Astrocyte (in vitro differentiated cells and primary cell): Measurements from ENCODE around the gene S100A6. TPM values are rescaled to one million over a fixed set of nuclear protein-coding genes. Genes with fewer than 3 reads are reported as not detected.

ENCODE experiments used
- DNase-seq: peaks from one replicate; pipeline ENCODE4 v3.0.0-alpha.2; 2010; ENCODE audit warnings: low read depth
- FAIRE-seq: peaks from 2 replicates; lab custom pipeline; 2011; peaks lifted over from hg19 to GRCh38; lab: Jason Lieb, UNC
- H2AFZ ChIP-seq: 2 replicates; pipeline ENCODE4 v1.6.0; 2012; ENCODE audit warnings: low read depth, low read length, inconsistent platforms
- H3K27ac ChIP-seq: 2 replicates; pipeline ENCODE4 v1.5.1; 2011; ENCODE audit warnings: low read depth, low read length, inconsistent platforms
- H3K27me3 ChIP-seq: 2 replicates; pipeline ENCODE4 v1.6.0; 2011; ENCODE audit warnings: low read length, inconsistent platforms; ENCODE audit not compliant: insufficient read depth
- H3K36me3 ChIP-seq: 2 replicates; pipeline ENCODE4 v1.5.1; 2011; ENCODE audit warnings: low read length, inconsistent platforms; ENCODE audit not compliant: insufficient read depth
- H3K4me1 ChIP-seq: 2 replicates; pipeline ENCODE4 v1.5.1; 2011; ENCODE audit warnings: low read length, inconsistent platforms; ENCODE audit not compliant: insufficient read depth
- H3K4me2 ChIP-seq: 2 replicates; pipeline ENCODE4 v1.6.0; 2012; ENCODE audit warnings: low read length, inconsistent platforms
- H3K4me3 ChIP-seq: 2 replicates; pipeline ENCODE4 v1.5.1; 2011; ENCODE audit warnings: low read depth, mild to moderate bottlenecking, low read length, inconsistent platforms; ENCODE audit not compliant: insufficient read depth
- H3K79me2 ChIP-seq: 2 replicates; pipeline ENCODE4 v1.6.0; 2012; ENCODE audit warnings: mild to moderate bottlenecking, low read length, inconsistent platforms; ENCODE audit not compliant: insufficient read depth
- H3K9ac ChIP-seq: 2 replicates; pipeline ENCODE4 v1.6.0; 2012; ENCODE audit warnings: mild to moderate bottlenecking, low read length, inconsistent platforms
- H3K9me3 ChIP-seq: 2 replicates; pipeline ENCODE4 v1.5.1; 2012; ENCODE audit warnings: low read depth, mild to moderate bottlenecking, low read length, inconsistent platforms; ENCODE audit not compliant: insufficient read depth
- H4K20me1 ChIP-seq: 2 replicates; pipeline ENCODE4 v1.6.0; 2012; ENCODE audit warnings: low read length, inconsistent platforms; ENCODE audit not compliant: insufficient read depth
- H3K27ac Mint-ChIP-seq: one replicate; pipeline ENCODE4 v1.8.0; 2021; ENCODE audit warnings: mild to moderate bottlenecking, mixed read lengths; ENCODE audit not compliant: unreplicated experiment
- H3K27me3 Mint-ChIP-seq: one replicate; pipeline ENCODE4 v1.8.0; 2021; ENCODE audit warnings: low read depth, mixed read lengths; ENCODE audit not compliant: unreplicated experiment
- H3K36me3 Mint-ChIP-seq: one replicate; pipeline ENCODE4 v1.8.0; 2021; ENCODE audit warnings: low read depth, mixed read lengths; ENCODE audit not compliant: unreplicated experiment
- H3K4me1 Mint-ChIP-seq: one replicate; pipeline ENCODE4 v1.8.0; 2021; ENCODE audit warnings: low read depth, mixed read lengths; ENCODE audit not compliant: unreplicated experiment
- H3K4me3 Mint-ChIP-seq: one replicate; pipeline ENCODE4 v1.8.0; 2021; ENCODE audit warnings: mild to moderate bottlenecking, moderate library complexity, mixed read lengths; ENCODE audit not compliant: unreplicated experiment
- H3K9me3 Mint-ChIP-seq: one replicate; pipeline ENCODE4 v1.8.0; 2021; ENCODE audit warnings: mild to moderate bottlenecking, mixed read lengths; ENCODE audit not compliant: unreplicated experiment
- CTCF ChIP-seq: IDR thresholded peaks from 2 replicates; pipeline ENCODE4 v1.5.1; 2011; ENCODE audit warnings: low read depth, mild to moderate bottlenecking, inconsistent platforms, low read length, moderate library complexity; ENCODE audit not compliant: insufficient read depth
- EZH2 ChIP-seq: IDR thresholded peaks from 2 replicates; pipeline ENCODE4 v1.6.1; 2012; ENCODE audit warnings: mild to moderate bottlenecking, low read length, inconsistent platforms; ENCODE audit not compliant: insufficient read depth
- total RNA-seq: library from RNA; stranded (reverse); gene quantifications from 2 replicates; pipeline ENCODE4 v1.2.1, GENCODE V29; 2021

S100A6 gene
- total RNA-seq, 1 donor from 2014 or later: 125 TPM

- Mint-ChIP-seq H3K27me3 (peaks cover 3% of the 10 kb centered on the region), H3K9me3 (no peaks in the 10 kb centered on the region), H3K4me3 (no peak overlapping the region), H3K27ac (no peak overlapping the region), H3K36me3 (no peaks in the 10 kb centered on the region), H3K4me1 (peaks cover 5% of the 10 kb centered on the region)
- Histone ChIP-seq H4K20me1 (no peaks in the 10 kb centered on the region), H3K79me2 (no peaks in the 10 kb centered on the region), H2AFZ (no peak overlapping the region), H3K36me3 (no peaks in the 10 kb centered on the region), H3K4me3 (no peak overlapping the region), H3K4me1 (no peaks in the 10 kb centered on the region), H3K27ac (no peak overlapping the region), H3K27me3 (no peaks in the 10 kb centered on the region), H3K9ac (no peak overlapping the region), H3K9me3 (no peaks in the 10 kb centered on the region), H3K4me2 (no peak overlapping the region)
- FAIRE-seq (no peak), DNase-seq (no peak)
- TF ChIP-seq CTCF: no peak
- no peak for TF ChIP-seq EZH2
Observed at GRCh38 chr1:153519242-153519641, 16.5 kb downstream of the S100A6 start.

GRCh38 chr1:153515504-153516394, 20.0 kb downstream of the S100A6 start:
- no peak overlapping the region for H3K9ac ChIP-seq
- H3K79me2 ChIP-seq: no peaks in the 10 kb centered on the region
- Mint-ChIP-seq H3K9me3 (peaks cover 2% of the 10 kb centered on the region), H3K27ac (no peak overlapping the region), H3K4me3 (no peak overlapping the region), H3K4me1 (peaks cover 7% of the 10 kb centered on the region), H3K36me3 (no peaks in the 10 kb centered on the region), H3K27me3 (peaks cover 3% of the 10 kb centered on the region)
- H3K9me3 ChIP-seq: no peaks in the 10 kb centered on the region
- no peak for TF ChIP-seq EZH2
- TF ChIP-seq CTCF: no peak
- H4K20me1 ChIP-seq: no peaks in the 10 kb centered on the region
- FAIRE-seq (no peak), DNase-seq (no peak)
- H3K27ac ChIP-seq: no peak overlapping the region
- H3K4me1 ChIP-seq: no peaks in the 10 kb centered on the region
- H3K27me3 ChIP-seq: no peaks in the 10 kb centered on the region
- H3K4me2 ChIP-seq: no peak overlapping the region
- H2AFZ ChIP-seq: no peak overlapping the region
- H3K36me3 ChIP-seq: no peaks in the 10 kb centered on the region
- H3K4me3 ChIP-seq: no peak overlapping the region

- Histone ChIP-seq H3K4me1 (no peaks in the 10 kb centered on the region), H2AFZ (no peak overlapping the region), H4K20me1 (no peaks in the 10 kb centered on the region), H3K36me3 (no peaks in the 10 kb centered on the region), H3K27ac (no peak overlapping the region), H3K27me3 (no peaks in the 10 kb centered on the region), H3K79me2 (no peaks in the 10 kb centered on the region), H3K4me3 (no peak overlapping the region), H3K4me2 (no peak overlapping the region), H3K9ac (no peak overlapping the region), H3K9me3 (no peaks in the 10 kb centered on the region)
- H3K27me3 Mint-ChIP-seq: peaks cover 3% of the 10 kb centered on the region
- TF ChIP-seq CTCF (no peak), EZH2 (no peak)
- no peak overlapping the region for H3K4me3 Mint-ChIP-seq
- H3K9me3 Mint-ChIP-seq: peaks cover 2% of the 10 kb centered on the region
- no peaks in the 10 kb centered on the region for H3K36me3 Mint-ChIP-seq
- peaks cover 6% of the 10 kb centered on the region for H3K4me1 Mint-ChIP-seq
- DNase-seq: no peak
- no peak for FAIRE-seq
- no peak overlapping the region for H3K27ac Mint-ChIP-seq
Observed at GRCh38 chr1:153513666-153514065, 22.1 kb downstream of the S100A6 start.
